Osteocyte (in vitro differentiated cells): ENCODE data around the gene PANK4. TPM values are rescaled to one million over a fixed set of nuclear protein-coding genes. Genes with fewer than 3 reads are reported as not detected.

Experiments used
- DNase-seq: peaks from one replicate; pipeline ENCODE4 v3.0.0; 2021; ENCODE audit warnings: mixed read lengths; ENCODE audit not compliant: unreplicated experiment; ENCODE audit errors: extremely low spot score
- H3K27ac Mint-ChIP-seq: one replicate; pipeline ENCODE4 v1.8.0; 2021; ENCODE audit warnings: mild to moderate bottlenecking, mixed read lengths; ENCODE audit not compliant: unreplicated experiment
- H3K27me3 Mint-ChIP-seq: one replicate; pipeline ENCODE4 v1.8.0; 2021; ENCODE audit warnings: mixed read lengths; ENCODE audit not compliant: unreplicated experiment
- H3K36me3 Mint-ChIP-seq: one replicate; pipeline ENCODE4 v1.8.0; 2021; ENCODE audit warnings: mixed read lengths; ENCODE audit not compliant: unreplicated experiment
- H3K4me1 Mint-ChIP-seq: one replicate; pipeline ENCODE4 v1.8.0; 2021; ENCODE audit warnings: mixed read lengths; ENCODE audit not compliant: unreplicated experiment
- H3K4me3 Mint-ChIP-seq: one replicate; pipeline ENCODE4 v1.8.0; 2021; ENCODE audit warnings: mild to moderate bottlenecking, moderate library complexity, mixed read lengths; ENCODE audit not compliant: unreplicated experiment
- H3K9me3 Mint-ChIP-seq: one replicate; pipeline ENCODE4 v1.8.0; 2021; ENCODE audit warnings: mixed read lengths; ENCODE audit not compliant: unreplicated experiment
- long read RNA-seq: library from polyadenylated mRNA; unstranded; transcript quantifications from one replicate; pipeline ENCODE4 v2.0.0, GENCODE V29; 2021
- total RNA-seq: library from RNA; stranded (reverse); gene quantifications from 2 replicates; pipeline ENCODE4 v1.2.1, GENCODE V29; 2021
- TF ChIP-seq, protein P1 (sequence below): fragments of 200-600 bp; sonication (generic); IDR thresholded peaks from 2 replicates; pipeline ENCODE4 v1.5.0; 2021; ENCODE audit warnings: antibody characterized with exemption, mild to moderate bottlenecking, moderate library complexity

PANK4 gene
- 34.1 and 34.4 TPM in 2 replicates for total RNA-seq
- long read RNA-seq, transcript PANK4-201 (19 exons, 2,677 nt), result major isoform, 26 of 34 reads
- long read RNA-seq, partial matches to known transcripts, result 3 of 34 reads
- long read RNA-seq, other reads (novel, unspliced or antisense), result 5 of 34 reads

DNA sequence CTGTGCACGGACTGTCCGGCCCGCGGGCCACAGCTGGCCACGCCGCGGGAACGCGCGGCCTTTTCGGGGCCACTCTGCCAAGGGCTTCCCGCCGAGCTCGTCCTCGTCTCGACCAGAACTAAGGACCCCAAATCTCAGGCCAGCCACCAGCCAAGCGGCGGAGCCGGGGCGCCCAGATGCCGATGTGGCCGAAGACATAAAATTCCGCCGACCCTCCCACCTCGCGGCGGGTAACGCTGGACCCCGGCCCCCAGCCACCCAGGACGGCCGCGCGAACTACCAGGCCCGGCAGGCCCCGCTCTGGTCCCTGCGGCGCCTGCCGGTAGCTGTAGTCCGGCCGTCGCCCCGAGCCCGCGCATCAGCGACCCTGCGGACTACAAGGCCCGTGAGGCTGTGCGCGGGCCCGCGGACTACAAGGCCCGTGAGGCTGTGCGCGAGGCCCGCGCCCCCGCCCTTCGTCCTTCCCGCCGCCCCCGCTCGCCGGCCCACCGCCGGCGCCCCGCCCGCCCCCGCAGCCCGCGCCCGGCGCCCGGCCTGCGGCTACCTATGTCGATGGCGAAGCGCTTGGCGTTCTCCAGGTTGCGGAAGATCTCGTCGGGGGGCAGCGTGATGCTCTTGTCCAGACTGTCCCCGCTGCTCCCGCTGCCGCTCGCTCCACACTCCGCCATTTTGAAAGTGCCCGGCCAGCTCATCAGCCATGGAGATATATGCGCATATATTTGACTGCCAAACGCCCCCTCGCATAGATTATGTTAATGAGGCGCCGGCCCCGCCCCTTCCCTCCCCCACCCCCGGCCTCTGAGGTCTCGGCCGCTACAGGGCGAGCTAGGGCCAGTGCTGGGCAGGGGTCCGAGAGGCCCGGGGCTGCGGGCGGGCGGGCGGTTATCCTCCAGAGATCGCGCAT lies at the start of gene PANK4:
PANK4 (minus strand) TSS at position 677 of the 904 bp plus-strand sequence; CDS start at position 668, 9 bp downstream.
- no peaks in the 10 kb centered on the region for H3K9me3 Mint-ChIP-seq
- H3K4me3 Mint-ChIP-seq, result peak within 1 kb of the TSS; percentile 87
- H3K27me3 Mint-ChIP-seq, result no peaks in the 10 kb centered on the region
- H3K4me1 Mint-ChIP-seq, result peaks cover 46% of the 10 kb centered on the region
- TF ChIP-seq, protein P1, sequence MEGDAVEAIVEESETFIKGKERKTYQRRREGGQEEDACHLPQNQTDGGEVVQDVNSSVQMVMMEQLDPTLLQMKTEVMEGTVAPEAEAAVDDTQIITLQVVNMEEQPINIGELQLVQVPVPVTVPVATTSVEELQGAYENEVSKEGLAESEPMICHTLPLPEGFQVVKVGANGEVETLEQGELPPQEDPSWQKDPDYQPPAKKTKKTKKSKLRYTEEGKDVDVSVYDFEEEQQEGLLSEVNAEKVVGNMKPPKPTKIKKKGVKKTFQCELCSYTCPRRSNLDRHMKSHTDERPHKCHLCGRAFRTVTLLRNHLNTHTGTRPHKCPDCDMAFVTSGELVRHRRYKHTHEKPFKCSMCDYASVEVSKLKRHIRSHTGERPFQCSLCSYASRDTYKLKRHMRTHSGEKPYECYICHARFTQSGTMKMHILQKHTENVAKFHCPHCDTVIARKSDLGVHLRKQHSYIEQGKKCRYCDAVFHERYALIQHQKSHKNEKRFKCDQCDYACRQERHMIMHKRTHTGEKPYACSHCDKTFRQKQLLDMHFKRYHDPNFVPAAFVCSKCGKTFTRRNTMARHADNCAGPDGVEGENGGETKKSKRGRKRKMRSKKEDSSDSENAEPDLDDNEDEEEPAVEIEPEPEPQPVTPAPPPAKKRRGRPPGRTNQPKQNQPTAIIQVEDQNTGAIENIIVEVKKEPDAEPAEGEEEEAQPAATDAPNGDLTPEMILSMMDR, result peak; percentile 23
- peaks cover 2% of the 10 kb centered on the region for H3K36me3 Mint-ChIP-seq
- peak; percentile 96 for DNase-seq
- H3K27ac Mint-ChIP-seq, result peak within 1 kb of the TSS; percentile 93

- Mint-ChIP-seq H3K9me3 (peaks cover 14% of the 10 kb centered on the region), H3K4me3 (no peak overlapping the region), H3K27me3 (peaks cover 22% of the 10 kb centered on the region), H3K4me1 (peaks cover 3% of the 10 kb centered on the region), H3K27ac (no peak overlapping the region), H3K36me3 (no peaks in the 10 kb centered on the region)
- DNase-seq, result no peak
- TF ChIP-seq, protein P1, result no peak
Measured at GRCh38 chr1:2574350-2574749, 48.0 kb upstream of the PANK4 start.

GRCh38 chr1:2573250-2573920 lies 47.0 kb upstream of the PANK4 start:
- peaks cover 3% of the 10 kb centered on the region for H3K4me1 Mint-ChIP-seq
- no peaks in the 10 kb centered on the region for H3K36me3 Mint-ChIP-seq
- no peak overlapping the region for H3K27ac Mint-ChIP-seq
- TF ChIP-seq, protein P1, result no peak
- H3K4me3 Mint-ChIP-seq, result no peak overlapping the region
- no peak for DNase-seq
- H3K9me3 Mint-ChIP-seq, result peaks cover 14% of the 10 kb centered on the region
- peaks cover 22% of the 10 kb centered on the region for H3K27me3 Mint-ChIP-seq

- H3K4me3 Mint-ChIP-seq, result no peak overlapping the region
Measured at GRCh38 chr1:2571348-2571747, 45.0 kb upstream of the PANK4 start.

More at GRCh38 chr1:2571348-2571747, 45.0 kb upstream of the PANK4 start:
- DNase-seq, result no peak
- Mint-ChIP-seq H3K4me1 (peaks cover under 1% of the 10 kb centered on the region), H3K9me3 (peaks cover 14% of the 10 kb centered on the region), H3K36me3 (no peaks in the 10 kb centered on the region), H3K27ac (no peak overlapping the region), H3K27me3 (peaks cover 22% of the 10 kb centered on the region)
- TF ChIP-seq, protein P1, result no peak
